Measurements from ENCODE around the gene ZNRF1.
A peak's percentile ranks its signal among the peaks of the same experiment; 100 is the strongest.

Gene ZNRF1

GRCh38 chr16:75099738-75100602 lies 101.1 kb downstream of the ZNRF1 start:
- no peak for DNase-seq (ENCODE audit: low read depth)

GRCh38 chr16:75100603-75100990 lies 101.8 kb downstream of the ZNRF1 start:
- DNase-seq (ENCODE audit: low read depth), result no peak

GRCh38 chr16:75101635-75102034 lies 102.8 kb downstream of the ZNRF1 start:
- DNase-seq (ENCODE audit: low read depth), result no peak

GRCh38 chr16:75102595-75102994 lies 103.8 kb downstream of the ZNRF1 start:
- DNase-seq (ENCODE audit: low read depth), result no peak

- DNase-seq (ENCODE audit: low read depth), result no peak
Measured at GRCh38 chr16:75103994-75104393, 105.2 kb downstream of the ZNRF1 start.

GRCh38 chr16:75104836-75105235 lies 106.0 kb downstream of the ZNRF1 start:
- no peak for DNase-seq (ENCODE audit: low read depth)

GRCh38 chr16:75105306-75106061 lies 106.7 kb downstream of the ZNRF1 start:
- DNase-seq (ENCODE audit: low read depth), result no peak

- DNase-seq (ENCODE audit: low read depth), result no peak
Measured at GRCh38 chr16:75106351-75107274, 107.8 kb downstream of the ZNRF1 start.

GRCh38 chr16:75107505-75107904 lies 108.7 kb downstream of the ZNRF1 start:
- DNase-seq (ENCODE audit: low read depth), result no peak

- peak; percentile 63 for DNase-seq (ENCODE audit: low read depth)
Measured at GRCh38 chr16:75108792-75109731, 110.2 kb downstream of the ZNRF1 start.

GRCh38 chr16:75109732-75110243 lies 111.0 kb downstream of the ZNRF1 start:
- DNase-seq (ENCODE audit: low read depth), result no peak

GRCh38 chr16:75110637-75111513 lies 112.1 kb downstream of the ZNRF1 start:
- DNase-seq (ENCODE audit: low read depth), result peak; percentile 82

GRCh38 chr16:75111514-75111940 lies 112.7 kb downstream of the ZNRF1 start:
- no peak for DNase-seq (ENCODE audit: low read depth)

GRCh38 chr16:75111961-75112733 lies 113.3 kb downstream of the ZNRF1 start:
- DNase-seq (ENCODE audit: low read depth), result no peak

GRCh38 chr16:75112734-75113491 lies 114.1 kb downstream of the ZNRF1 start:
- DNase-seq (ENCODE audit: low read depth), result no peak

- no peak for DNase-seq (ENCODE audit: low read depth)
Measured at GRCh38 chr16:75113541-75114121, 114.8 kb downstream of the ZNRF1 start.

- DNase-seq (ENCODE audit: low read depth), result no peak
Measured at GRCh38 chr16:75114179-75114945, 115.5 kb downstream of the ZNRF1 start.

Data from activated T-cell treated with anti-CD3 and anti-CD28 coated beads for 1 hour (primary cell).